Activated CD8-positive, alpha-beta memory T cell treated with anti-CD3 and anti-CD28 coated beads for 36 hours (primary cell): ENCODE data around the gene TPPP3. TPM values are rescaled to one million over a fixed set of nuclear protein-coding genes. Genes with fewer than 3 reads are reported as not detected.

Experiments used
- CTCF ChIA-PET: fragments of 350-600 bp; sonication (Branson Sonifier 250); formaldehyde crosslinking; loops from one replicate; lab custom pipeline; 2021; ENCODE audit warnings: antibody characterized with exemption; lab: Charles Lee
- POLR2A ChIA-PET: fragments of 350-600 bp; sonication (Branson Sonifier 250); formaldehyde crosslinking; loops from one replicate; lab custom pipeline; 2021; ENCODE audit warnings: antibody characterized with exemption; lab: Charles Lee
- total RNA-seq, 2 experiments: library from RNA; stranded (reverse); gene quantifications; one replicate each; pipeline ENCODE4 v1.2.3, GENCODE V29; 2021

Gene TPPP3
- total RNA-seq, 2 experiments from 2014 or later: not detected

- ChIA-PET POLR2A (no interaction called here), CTCF (interaction anchor here (0.6 to 1.5 kb wide), 2 partner anchors 118 to 136 kb away, joined by 3 to 4 read pairs; no protein-coding TSS in a partner anchor)
These were observed 3.1 kb upstream of the TPPP3 start for GRCh38 chr16:67396159-67397035.

- ChIA-PET CTCF (interaction anchor here (0.6 to 1.5 kb wide), 3 partner anchors 30 to 135 kb away, joined by 3 to 4 read pairs (median 3); no protein-coding TSS in a partner anchor), POLR2A (no interaction called here)
These were observed 2.3 kb upstream of the TPPP3 start for GRCh38 chr16:67395458-67396158.

GRCh38 chr16:67395105-67395457 lies 1.8 kb upstream of the TPPP3 start:
- POLR2A ChIA-PET: no interaction called here
- CTCF ChIA-PET: interaction anchor here (1.3 to 1.5 kb wide), 2 partner anchors 30 to 135 kb away, joined by 3 to 4 read pairs; no protein-coding TSS in a partner anchor

GRCh38 chr16:67394155-67395104 lies 1.1 kb upstream of the TPPP3 start:
- POLR2A ChIA-PET: no interaction called here
- CTCF ChIA-PET: interaction anchor here (0.9 to 1.8 kb wide), 4 partner anchors 31 to 134 kb away, joined by 3 to 5 read pairs (median 4); no protein-coding TSS in a partner anchor

GRCh38 chr16:67393788-67394154 lies 473 bp upstream of the TPPP3 start:
- ChIA-PET CTCF (interaction anchor here (0.6 to 1.8 kb wide), 4 partner anchors 46 to 159 kb away, joined by 3 to 5 read pairs (median 4); no protein-coding TSS in a partner anchor), POLR2A (no interaction called here)

GRCh38 chr16:67392301-67393059 lies 818 bp downstream of the TPPP3 start:
- POLR2A ChIA-PET: interaction anchor here (0.6 kb wide), 1 partner anchor 299 kb away, joined by 7 read pairs; no protein-coding TSS in a partner anchor
- CTCF ChIA-PET: interaction anchor here (1.2 to 1.8 kb wide), 2 partner anchors 45 to 90 kb away, joined by 4 read pairs; no protein-coding TSS in a partner anchor

- CTCF ChIA-PET: interaction anchor here (0.6 kb wide), 1 partner anchor 66 kb away, joined by 3 read pairs; no protein-coding TSS in a partner anchor
- POLR2A ChIA-PET: no interaction called here
These were observed 1.6 kb downstream of the TPPP3 start for GRCh38 chr16:67391424-67392300.

- CTCF ChIA-PET: interaction anchor here (0.6 kb wide), 1 partner anchor 66 kb away, joined by 3 read pairs; no protein-coding TSS in a partner anchor
- POLR2A ChIA-PET: no interaction called here
These were observed 2.4 kb downstream of the TPPP3 start for GRCh38 chr16:67390816-67391423.

- CTCF ChIA-PET: interaction anchor here (0.6 kb wide), 1 partner anchor 121 kb away, joined by 3 read pairs; no protein-coding TSS in a partner anchor
These were observed 3.1 kb downstream of the TPPP3 start for GRCh38 chr16:67389911-67390815.

GRCh38 chr16:67388591-67388990 lies 4.7 kb downstream of the TPPP3 start:
- CTCF ChIA-PET: no interaction called here

More at GRCh38 chr16:67389911-67390815, 3.1 kb downstream of the TPPP3 start:
- POLR2A ChIA-PET: no interaction called here

GRCh38 chr16:67388191-67388590 lies 5.1 kb downstream of the TPPP3 start:
- ChIA-PET CTCF (no interaction called here), POLR2A (no interaction called here)

More at GRCh38 chr16:67388591-67388990, 4.7 kb downstream of the TPPP3 start:
- POLR2A ChIA-PET: interaction anchor here (0.7 kb wide), 1 partner anchor 748 kb away, joined by 10 read pairs; no protein-coding TSS in a partner anchor

- CTCF ChIA-PET: no interaction called here
- POLR2A ChIA-PET: no interaction called here
These were observed 5.7 kb downstream of the TPPP3 start for GRCh38 chr16:67387479-67388079.

- ChIA-PET POLR2A (no interaction called here), CTCF (interaction anchor here (0.8 to 0.9 kb wide), 3 partner anchors 13 to 107 kb away, joined by 3 to 4 read pairs (median 3); no protein-coding TSS in a partner anchor)
These were observed 6.3 kb downstream of the TPPP3 start for GRCh38 chr16:67386861-67387455.

GRCh38 chr16:67384778-67385510 lies 8.4 kb downstream of the TPPP3 start:
- CTCF ChIA-PET: interaction anchor here (1.6 kb wide), 1 partner anchor 81 kb away, joined by 3 read pairs; no protein-coding TSS in a partner anchor
- POLR2A ChIA-PET: no interaction called here
